ENCODE results near the gene BCO2.

The BCO2 gene

GRCh38 chr11:112219476-112220232, 44.3 kb downstream of the BCO2 start:
- H3K9me3 Mint-ChIP-seq: no peaks in the 10 kb centered on the region
- peaks cover 6% of the 10 kb centered on the region for H3K4me1 Mint-ChIP-seq
- no peak overlapping the region for H3K27ac Mint-ChIP-seq
- no peak overlapping the region for H3K4me3 Mint-ChIP-seq
- peak; percentile 95 for ATAC-seq
- no peaks in the 10 kb centered on the region for H3K27me3 Mint-ChIP-seq
- no peaks in the 10 kb centered on the region for H3K36me3 Mint-ChIP-seq

- peaks cover 6% of the 10 kb centered on the region for H3K4me1 Mint-ChIP-seq
- no peaks in the 10 kb centered on the region for H3K9me3 Mint-ChIP-seq
- ATAC-seq: no peak
- no peaks in the 10 kb centered on the region for H3K36me3 Mint-ChIP-seq
- H3K27me3 Mint-ChIP-seq: no peaks in the 10 kb centered on the region
- no peak overlapping the region for H3K4me3 Mint-ChIP-seq
- H3K27ac Mint-ChIP-seq: no peak overlapping the region
Observed at GRCh38 chr11:112221274-112221835, 46.0 kb downstream of the BCO2 start.

- H3K36me3 Mint-ChIP-seq: no peaks in the 10 kb centered on the region
- peaks cover 10% of the 10 kb centered on the region for H3K4me1 Mint-ChIP-seq
- no peaks in the 10 kb centered on the region for H3K27me3 Mint-ChIP-seq
Observed at GRCh38 chr11:112222303-112222702, 47.0 kb downstream of the BCO2 start.

GRCh38 chr11:112223121-112223520, 47.8 kb downstream of the BCO2 start:
- Mint-ChIP-seq H3K9me3 (no peaks in the 10 kb centered on the region), H3K36me3 (no peaks in the 10 kb centered on the region), H3K27ac (no peak overlapping the region), H3K27me3 (no peaks in the 10 kb centered on the region), H3K4me3 (no peak overlapping the region), H3K4me1 (peaks cover 16% of the 10 kb centered on the region)
- ATAC-seq: no peak

More at GRCh38 chr11:112222303-112222702, 47.0 kb downstream of the BCO2 start:
- ATAC-seq: no peak
- H3K4me3 Mint-ChIP-seq: no peak overlapping the region
- H3K27ac Mint-ChIP-seq: no peak overlapping the region
- H3K9me3 Mint-ChIP-seq: no peaks in the 10 kb centered on the region

GRCh38 chr11:112223754-112224532, 48.6 kb downstream of the BCO2 start:
- H3K9me3 Mint-ChIP-seq: no peaks in the 10 kb centered on the region
- no peak overlapping the region for H3K4me3 Mint-ChIP-seq
- ATAC-seq: no peak
- H3K27me3 Mint-ChIP-seq: no peaks in the 10 kb centered on the region
- no peak overlapping the region for H3K27ac Mint-ChIP-seq
- peaks cover 7% of the 10 kb centered on the region for H3K36me3 Mint-ChIP-seq
- H3K4me1 Mint-ChIP-seq: peaks cover 23% of the 10 kb centered on the region

GRCh38 chr11:112225753-112226061, 50.4 kb downstream of the BCO2 start:
- peak overlapping the region; percentile 95 for H3K4me3 Mint-ChIP-seq
- no peaks in the 10 kb centered on the region for H3K9me3 Mint-ChIP-seq
- H3K27ac Mint-ChIP-seq: peak overlapping the region; percentile 98
- peaks cover 21% of the 10 kb centered on the region for H3K36me3 Mint-ChIP-seq
- no peak for ATAC-seq
- no peaks in the 10 kb centered on the region for H3K27me3 Mint-ChIP-seq
- H3K4me1 Mint-ChIP-seq: peaks cover 17% of the 10 kb centered on the region

GRCh38 chr11:112226062-112226830, 50.9 kb downstream of the BCO2 start, which contains the start of gene PTS:
Gene PTS, plus strand, starts transcription at chr11:112226428. Its CDS starts 16 bp downstream, at chr11:112226444.
- peak within 1 kb of the TSS; percentile 95 for H3K4me3 Mint-ChIP-seq
- peak within 1 kb of the TSS; percentile 98 for H3K27ac Mint-ChIP-seq
- H3K4me1 Mint-ChIP-seq: peaks cover 17% of the 10 kb centered on the region
- H3K9me3 Mint-ChIP-seq: no peaks in the 10 kb centered on the region
- peak; percentile 97 for ATAC-seq
- no peaks in the 10 kb centered on the region for H3K27me3 Mint-ChIP-seq
- H3K36me3 Mint-ChIP-seq: peaks cover 26% of the 10 kb centered on the region

- Mint-ChIP-seq H3K4me3 (peak overlapping the region; percentile 95), H3K36me3 (peaks cover 33% of the 10 kb centered on the region), H3K9me3 (no peaks in the 10 kb centered on the region), H3K4me1 (peaks cover 17% of the 10 kb centered on the region), H3K27me3 (no peaks in the 10 kb centered on the region), H3K27ac (peak overlapping the region; percentile 98)
- ATAC-seq: peak; percentile 81
Observed at GRCh38 chr11:112226831-112227401, 51.6 kb downstream of the BCO2 start.

GRCh38 chr11:112227471-112227870, 52.2 kb downstream of the BCO2 start:
- peak overlapping the region; percentile 95 for H3K4me3 Mint-ChIP-seq
- peaks cover 17% of the 10 kb centered on the region for H3K4me1 Mint-ChIP-seq
- H3K9me3 Mint-ChIP-seq: no peaks in the 10 kb centered on the region
- H3K27me3 Mint-ChIP-seq: no peaks in the 10 kb centered on the region
- peaks cover 38% of the 10 kb centered on the region for H3K36me3 Mint-ChIP-seq
- peak overlapping the region; percentile 98 for H3K27ac Mint-ChIP-seq
- ATAC-seq: no peak

- Mint-ChIP-seq H3K27ac (no peak overlapping the region), H3K4me3 (no peak overlapping the region), H3K9me3 (no peaks in the 10 kb centered on the region), H3K36me3 (peaks cover 41% of the 10 kb centered on the region), H3K27me3 (no peaks in the 10 kb centered on the region), H3K4me1 (peaks cover 17% of the 10 kb centered on the region)
- ATAC-seq: no peak
Observed at GRCh38 chr11:112228706-112229105, 53.4 kb downstream of the BCO2 start.

- peaks cover 41% of the 10 kb centered on the region for H3K36me3 Mint-ChIP-seq
- H3K27ac Mint-ChIP-seq: no peak overlapping the region
- H3K4me3 Mint-ChIP-seq: no peak overlapping the region
- no peak for ATAC-seq
- H3K4me1 Mint-ChIP-seq: peaks cover 17% of the 10 kb centered on the region
- no peaks in the 10 kb centered on the region for H3K9me3 Mint-ChIP-seq
- no peaks in the 10 kb centered on the region for H3K27me3 Mint-ChIP-seq
Observed at GRCh38 chr11:112229159-112229558, 53.8 kb downstream of the BCO2 start.

- no peak overlapping the region for H3K4me3 Mint-ChIP-seq
- H3K36me3 Mint-ChIP-seq: peaks cover 41% of the 10 kb centered on the region
- no peak overlapping the region for H3K27ac Mint-ChIP-seq
- ATAC-seq: no peak
- no peaks in the 10 kb centered on the region for H3K27me3 Mint-ChIP-seq
- H3K9me3 Mint-ChIP-seq: no peaks in the 10 kb centered on the region
- peaks cover 17% of the 10 kb centered on the region for H3K4me1 Mint-ChIP-seq
Observed at GRCh38 chr11:112229746-112230433, 54.6 kb downstream of the BCO2 start.

- H3K27me3 Mint-ChIP-seq: no peaks in the 10 kb centered on the region
- no peak overlapping the region for H3K4me3 Mint-ChIP-seq
- ATAC-seq: no peak
Observed at GRCh38 chr11:112231952-112232351, 56.6 kb downstream of the BCO2 start.

GRCh38 chr11:112235750-112236390, 60.6 kb downstream of the BCO2 start:
- Mint-ChIP-seq H3K4me1 (peaks cover 14% of the 10 kb centered on the region), H3K27ac (peak overlapping the region; percentile 81), H3K36me3 (peaks cover 65% of the 10 kb centered on the region), H3K9me3 (no peaks in the 10 kb centered on the region), H3K4me3 (peak overlapping the region; percentile 38), H3K27me3 (no peaks in the 10 kb centered on the region)
- ATAC-seq: no peak

More at GRCh38 chr11:112231952-112232351, 56.6 kb downstream of the BCO2 start:
- Mint-ChIP-seq H3K4me1 (peaks cover 31% of the 10 kb centered on the region), H3K27ac (no peak overlapping the region), H3K36me3 (peaks cover 59% of the 10 kb centered on the region), H3K9me3 (no peaks in the 10 kb centered on the region)

Data from stimulated activated memory B cell treated with anti-CD40 and anti-IgM and Interleukin-4, amounts not matched to agents 10 μg/mL and 1 μg/mL and 100 μg/mL, for 72 hours (primary cell).